ENCODE data around the gene CDH22.

The CDH22 gene

DNA sequence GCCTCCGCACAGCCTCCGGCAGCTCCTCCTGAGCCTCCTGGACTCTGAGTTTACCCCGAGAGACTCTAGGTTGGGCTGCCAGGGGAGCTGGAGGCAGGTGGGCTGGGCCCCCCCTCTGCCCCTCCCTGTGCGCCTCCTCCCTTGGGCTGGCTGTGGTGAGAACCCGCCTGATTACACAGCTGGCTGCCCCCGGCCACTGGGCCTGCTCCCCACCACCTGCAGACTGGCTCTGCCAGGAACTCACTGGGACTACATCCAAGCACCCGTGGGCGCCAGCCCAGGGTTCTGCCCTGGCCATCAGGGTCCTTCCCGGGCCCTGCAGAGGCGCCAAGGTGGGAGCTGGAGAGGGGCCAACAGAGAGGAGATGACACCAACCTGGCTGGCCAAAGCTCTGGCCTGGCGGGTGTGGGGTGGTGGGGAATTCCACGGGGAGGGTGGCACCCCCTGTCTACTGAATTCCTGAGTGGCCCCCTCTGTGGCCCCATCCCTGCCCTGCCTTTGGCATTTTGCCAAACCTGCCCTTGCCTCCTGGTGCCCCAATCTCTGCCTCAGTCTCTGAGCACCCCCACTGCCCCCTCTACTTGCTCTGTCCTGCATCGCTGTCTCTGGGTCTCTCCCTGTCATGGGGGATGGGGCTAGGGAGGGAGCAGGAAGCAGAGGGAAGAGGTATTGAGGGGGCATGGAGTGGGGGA, 21.9 kb upstream of the CDH22 start:
- ATAC-seq (ENCODE audit: low read depth) (no peak; the same call in 2 of the 3 replicates), DNase-seq (ENCODE audit: low spot score) (no peak)
- no peak overlapping the region for H3K4me3 ChIP-seq (ENCODE audit: severe bottlenecking)

DNA sequence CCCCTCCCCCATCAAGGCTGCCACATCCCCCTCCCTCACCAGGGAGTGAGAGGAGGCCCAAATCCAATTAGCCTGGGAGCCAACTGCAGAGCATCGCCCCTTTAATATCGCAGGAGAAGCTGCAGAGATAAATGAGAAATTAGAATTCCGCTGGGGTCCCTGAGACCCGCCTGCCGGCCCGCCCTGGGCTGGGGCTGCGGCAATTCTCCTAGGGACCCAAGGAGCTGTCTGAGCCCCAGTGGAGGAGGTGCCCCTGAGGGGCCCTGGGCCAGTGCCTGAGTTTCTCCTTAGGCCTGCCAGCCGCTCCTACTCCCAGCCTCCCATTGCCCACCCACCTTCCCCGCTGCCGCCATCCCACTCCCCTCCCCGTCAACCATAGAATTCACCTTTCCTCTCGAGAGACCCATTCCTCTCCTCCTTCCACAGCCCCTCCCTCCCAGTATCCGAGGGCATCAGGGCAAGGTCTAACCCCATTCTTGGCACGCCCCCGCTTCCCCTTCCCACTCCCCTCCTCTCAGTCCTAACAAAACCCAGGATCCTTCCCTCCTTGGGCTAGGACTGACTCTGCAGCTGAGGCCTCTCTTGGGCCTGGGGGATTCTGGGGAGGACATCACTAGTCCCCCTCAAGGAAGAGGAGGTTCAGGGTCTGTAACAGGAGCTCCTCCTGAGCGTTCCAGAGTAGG, 20.0 kb upstream of the CDH22 start:
- H3K9me3 ChIP-seq (ENCODE audit: severe bottlenecking), result no peaks in the 10 kb centered on the region
- H3K4me1 ChIP-seq (ENCODE audit: insufficient read depth, poor library complexity, severe bottlenecking), result no peaks in the 10 kb centered on the region
- TF ChIP-seq, protein P1, sequence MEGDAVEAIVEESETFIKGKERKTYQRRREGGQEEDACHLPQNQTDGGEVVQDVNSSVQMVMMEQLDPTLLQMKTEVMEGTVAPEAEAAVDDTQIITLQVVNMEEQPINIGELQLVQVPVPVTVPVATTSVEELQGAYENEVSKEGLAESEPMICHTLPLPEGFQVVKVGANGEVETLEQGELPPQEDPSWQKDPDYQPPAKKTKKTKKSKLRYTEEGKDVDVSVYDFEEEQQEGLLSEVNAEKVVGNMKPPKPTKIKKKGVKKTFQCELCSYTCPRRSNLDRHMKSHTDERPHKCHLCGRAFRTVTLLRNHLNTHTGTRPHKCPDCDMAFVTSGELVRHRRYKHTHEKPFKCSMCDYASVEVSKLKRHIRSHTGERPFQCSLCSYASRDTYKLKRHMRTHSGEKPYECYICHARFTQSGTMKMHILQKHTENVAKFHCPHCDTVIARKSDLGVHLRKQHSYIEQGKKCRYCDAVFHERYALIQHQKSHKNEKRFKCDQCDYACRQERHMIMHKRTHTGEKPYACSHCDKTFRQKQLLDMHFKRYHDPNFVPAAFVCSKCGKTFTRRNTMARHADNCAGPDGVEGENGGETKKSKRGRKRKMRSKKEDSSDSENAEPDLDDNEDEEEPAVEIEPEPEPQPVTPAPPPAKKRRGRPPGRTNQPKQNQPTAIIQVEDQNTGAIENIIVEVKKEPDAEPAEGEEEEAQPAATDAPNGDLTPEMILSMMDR (IDR thresholded peaks at IDR 0.05; ENCODE audit: poor library complexity, severe bottlenecking), result no peak
- peaks cover 20% of the 10 kb centered on the region for H3K27me3 ChIP-seq (ENCODE audit: insufficient read depth, poor library complexity, severe bottlenecking)
- ATAC-seq (ENCODE audit: low read depth), result no peak
- no peak overlapping the region for H3K4me3 ChIP-seq (ENCODE audit: severe bottlenecking)
- DNase-seq (ENCODE audit: low spot score), result no peak
- H3K36me3 ChIP-seq (ENCODE audit: low read depth), result no peaks in the 10 kb centered on the region
- H3K27ac ChIP-seq (ENCODE audit: poor library complexity, severe bottlenecking), result no peak overlapping the region

More for the DNA sequence above, 21.9 kb upstream of the CDH22 start:
- Histone ChIP-seq H3K9me3 (ENCODE audit: severe bottlenecking) (no peaks in the 10 kb centered on the region), H3K4me1 (ENCODE audit: insufficient read depth, poor library complexity, severe bottlenecking) (no peaks in the 10 kb centered on the region), H3K27ac (ENCODE audit: poor library complexity, severe bottlenecking) (no peak overlapping the region), H3K27me3 (ENCODE audit: insufficient read depth, poor library complexity, severe bottlenecking) (peaks cover 7% of the 10 kb centered on the region), H3K36me3 (ENCODE audit: low read depth) (no peaks in the 10 kb centered on the region)
- TF ChIP-seq, protein P1 (IDR thresholded peaks at IDR 0.05; ENCODE audit: poor library complexity, severe bottlenecking), result no peak

DNA sequence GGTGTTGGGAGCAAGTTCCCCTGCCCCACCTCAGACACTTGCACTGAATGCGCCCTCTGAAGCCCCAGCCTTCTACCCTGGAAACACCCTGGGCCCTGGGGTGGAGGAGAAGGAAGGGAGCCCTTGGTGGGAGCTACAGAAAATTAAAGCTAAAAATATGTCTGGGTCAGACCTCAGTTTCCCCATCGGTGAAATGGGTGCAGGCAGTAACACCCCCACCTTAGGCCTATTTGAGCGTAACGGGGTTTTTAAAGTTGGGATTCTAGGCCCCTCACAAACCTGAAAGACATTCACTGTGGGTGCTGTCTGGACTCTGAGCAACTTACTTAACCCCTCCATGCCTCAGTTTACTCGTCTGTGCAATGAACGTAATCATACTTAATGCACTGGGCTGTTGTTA, 19.3 kb upstream of the CDH22 start:
- no peak overlapping the region for H3K4me3 ChIP-seq (ENCODE audit: severe bottlenecking)
- DNase-seq (ENCODE audit: low spot score) (no peak), ATAC-seq (ENCODE audit: low read depth) (no peak)
- no peaks in the 10 kb centered on the region for H3K4me1 ChIP-seq (ENCODE audit: insufficient read depth, poor library complexity, severe bottlenecking)
- no peaks in the 10 kb centered on the region for H3K9me3 ChIP-seq (ENCODE audit: severe bottlenecking)
- H3K27ac ChIP-seq (ENCODE audit: poor library complexity, severe bottlenecking), result no peak overlapping the region
- no peaks in the 10 kb centered on the region for H3K36me3 ChIP-seq (ENCODE audit: low read depth)
- TF ChIP-seq, protein P1 (IDR thresholded peaks at IDR 0.05; ENCODE audit: poor library complexity, severe bottlenecking), result no peak
- peaks cover 27% of the 10 kb centered on the region for H3K27me3 ChIP-seq (ENCODE audit: insufficient read depth, poor library complexity, severe bottlenecking)

DNA sequence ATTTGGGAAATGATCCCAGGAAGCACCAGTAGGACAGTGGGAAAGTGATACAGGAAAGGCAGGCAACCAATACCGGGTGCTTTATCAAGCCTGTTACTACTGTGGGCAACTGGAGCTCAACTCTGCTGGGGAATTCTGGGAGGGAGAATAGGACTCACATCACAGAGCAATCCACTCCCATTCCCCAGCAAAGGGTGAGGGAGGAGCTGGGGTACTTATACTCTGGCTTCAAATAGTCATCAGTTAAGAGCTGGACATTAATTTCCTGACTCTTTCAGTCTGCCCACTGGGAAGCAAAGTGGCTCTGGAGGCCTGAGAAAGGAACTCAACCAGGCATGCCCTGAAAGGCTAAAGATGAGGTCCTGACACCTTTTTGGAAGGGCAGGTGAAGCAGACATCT, 17.5 kb upstream of the CDH22 start:
- DNase-seq (ENCODE audit: low spot score), result no peak
- H3K27me3 ChIP-seq (ENCODE audit: insufficient read depth, poor library complexity, severe bottlenecking), result peaks cover 31% of the 10 kb centered on the region
- H3K36me3 ChIP-seq (ENCODE audit: low read depth), result no peaks in the 10 kb centered on the region
- H3K4me1 ChIP-seq (ENCODE audit: insufficient read depth, poor library complexity, severe bottlenecking), result no peaks in the 10 kb centered on the region
- ATAC-seq (ENCODE audit: low read depth), result no peak
- H3K9me3 ChIP-seq (ENCODE audit: severe bottlenecking), result no peaks in the 10 kb centered on the region
- TF ChIP-seq, protein P1 (IDR thresholded peaks at IDR 0.05; ENCODE audit: poor library complexity, severe bottlenecking), result no peak
- H3K4me3 ChIP-seq (ENCODE audit: severe bottlenecking), result no peak overlapping the region
- H3K27ac ChIP-seq (ENCODE audit: poor library complexity, severe bottlenecking), result no peak overlapping the region
